ENCODE measurements around the gene SPATA20. TPM values are rescaled to one million over a fixed set of nuclear protein-coding genes. Genes with fewer than 3 reads are reported as not detected.

SPATA20 gene
- total RNA-seq, 4 donors from 2014 or later: 34.1 to 67.3 (median 38.1) TPM

DNA sequence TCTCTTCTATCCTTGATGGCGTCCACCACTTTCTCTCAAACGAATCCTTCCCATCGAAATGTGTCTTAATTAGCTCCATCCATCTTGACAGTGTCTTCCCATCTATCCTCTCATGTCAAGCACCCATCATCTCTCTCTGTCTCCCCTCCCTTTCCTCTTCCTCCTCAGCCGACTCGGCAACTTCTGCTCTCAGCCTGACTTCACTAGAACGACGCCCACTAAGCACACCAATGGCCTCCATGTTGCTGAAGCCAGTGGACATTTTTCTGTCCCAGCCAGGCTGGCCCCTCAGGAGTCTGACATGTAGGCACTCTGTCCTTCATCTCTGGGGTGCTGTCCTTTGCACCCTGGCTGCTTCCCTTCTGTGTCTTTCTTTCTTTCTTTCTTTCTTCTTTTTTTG, 2.5 kb upstream of the SPATA20 start:
- no peak for DNase-seq
- H3K36me3 ChIP-seq: peaks cover 0 to 22% (median 0%) of the 10 kb centered on the region in 3 donors
- no peak overlapping the region for H3K27ac ChIP-seq
- H3K4me1 ChIP-seq: peaks cover 46 to 80% (median 46%) of the 10 kb centered on the region in 3 donors
- TF ChIP-seq POLR2A (IDR thresholded peaks at IDR 0.05): no peak
- TF ChIP-seq, protein P1, sequence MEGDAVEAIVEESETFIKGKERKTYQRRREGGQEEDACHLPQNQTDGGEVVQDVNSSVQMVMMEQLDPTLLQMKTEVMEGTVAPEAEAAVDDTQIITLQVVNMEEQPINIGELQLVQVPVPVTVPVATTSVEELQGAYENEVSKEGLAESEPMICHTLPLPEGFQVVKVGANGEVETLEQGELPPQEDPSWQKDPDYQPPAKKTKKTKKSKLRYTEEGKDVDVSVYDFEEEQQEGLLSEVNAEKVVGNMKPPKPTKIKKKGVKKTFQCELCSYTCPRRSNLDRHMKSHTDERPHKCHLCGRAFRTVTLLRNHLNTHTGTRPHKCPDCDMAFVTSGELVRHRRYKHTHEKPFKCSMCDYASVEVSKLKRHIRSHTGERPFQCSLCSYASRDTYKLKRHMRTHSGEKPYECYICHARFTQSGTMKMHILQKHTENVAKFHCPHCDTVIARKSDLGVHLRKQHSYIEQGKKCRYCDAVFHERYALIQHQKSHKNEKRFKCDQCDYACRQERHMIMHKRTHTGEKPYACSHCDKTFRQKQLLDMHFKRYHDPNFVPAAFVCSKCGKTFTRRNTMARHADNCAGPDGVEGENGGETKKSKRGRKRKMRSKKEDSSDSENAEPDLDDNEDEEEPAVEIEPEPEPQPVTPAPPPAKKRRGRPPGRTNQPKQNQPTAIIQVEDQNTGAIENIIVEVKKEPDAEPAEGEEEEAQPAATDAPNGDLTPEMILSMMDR (IDR thresholded peaks at IDR 0.05): no peak
- WGBS, 2 donors: 55 to 59% methylated on average over 7 of the region's 7 CpGs
- intact Hi-C loops (cut with DNase I): loop anchor here (10.0 kb wide), 1 partner anchor 300 kb away; no protein-coding TSS in a partner anchor
- H3K4me3 ChIP-seq: no peak overlapping the region
- H3K9me3 ChIP-seq: no peaks in the 10 kb centered on the region
- no peaks in the 10 kb centered on the region for H3K27me3 ChIP-seq

DNA sequence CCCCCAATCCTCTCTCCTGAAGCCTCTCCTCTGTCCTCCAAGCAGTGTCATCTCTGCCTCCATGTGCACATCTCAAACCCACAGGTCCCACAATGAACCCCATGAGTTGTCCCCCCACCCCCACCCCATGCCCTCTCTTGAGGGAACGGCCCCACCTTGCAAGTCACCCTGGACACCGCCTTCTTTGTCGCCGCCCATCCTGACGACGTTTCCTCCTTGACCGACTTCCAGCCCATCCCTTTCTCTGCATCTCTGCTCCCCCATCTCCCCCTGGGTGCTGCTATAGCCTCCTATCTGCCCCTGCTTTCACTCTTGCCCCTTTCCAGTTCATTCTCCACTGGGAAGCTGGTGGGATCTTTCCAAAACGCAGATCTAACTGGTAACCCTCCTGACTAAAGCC, 1.7 kb upstream of the SPATA20 start:
- TF ChIP-seq, protein P1 (IDR thresholded peaks at IDR 0.05): no peak
- TF ChIP-seq POLR2A (IDR thresholded peaks at IDR 0.05): no peak
- H3K27ac ChIP-seq: no peak overlapping the region
- H3K4me1 ChIP-seq: peaks cover 40 to 72% (median 45%) of the 10 kb centered on the region in 3 donors
- no peak for DNase-seq
- H3K36me3 ChIP-seq: peaks cover 0 to 27% (median 0%) of the 10 kb centered on the region in 3 donors
- H3K9me3 ChIP-seq: no peaks in the 10 kb centered on the region
- H3K4me3 ChIP-seq: no peak overlapping the region
- no peaks in the 10 kb centered on the region for H3K27me3 ChIP-seq
- intact Hi-C loops (cut with DNase I): loop anchor here (5.0 to 10.0 kb wide), 3 partner anchors 63 to 299 kb away; no protein-coding TSS in a partner anchor
- 24 to 30% methylated on average over 8 of the region's 8 CpGs for WGBS, 2 donors

DNA sequence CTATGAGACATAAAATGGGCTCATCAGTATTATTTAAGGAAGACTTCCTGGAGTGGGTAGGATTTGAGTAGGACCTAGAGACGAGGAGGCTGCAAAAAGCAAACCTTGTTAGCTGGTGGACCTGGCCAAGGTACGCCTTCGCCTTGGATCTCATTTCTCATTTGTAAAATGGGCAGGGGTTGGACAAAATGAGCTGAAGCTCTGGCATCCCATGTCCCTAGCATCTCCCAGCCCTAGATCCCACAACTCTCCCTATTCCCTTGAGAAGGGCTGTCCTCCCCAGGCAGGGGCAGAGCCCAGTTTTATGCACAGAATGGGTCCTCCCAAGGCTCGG, 306 bp upstream of the SPATA20 start:
- DNase-seq: no peak
- H3K36me3 ChIP-seq: peaks cover 0 to 30% (median 0%) of the 10 kb centered on the region in 3 donors
- peak overlapping the region in 3 of 4 donors; percentile 81 to 90 (median 81) for H3K27ac ChIP-seq
- 42 to 59% methylated on average over 3 to 4 of the region's 4 CpGs for WGBS, 2 donors
- TF ChIP-seq POLR2A (IDR thresholded peaks at IDR 0.05): no peak
- no peaks in the 10 kb centered on the region for H3K27me3 ChIP-seq
- intact Hi-C loops (cut with DNase I): loop anchor here (5.0 to 10.0 kb wide), 3 partner anchors 64 to 298 kb away; no protein-coding TSS in a partner anchor
- peaks cover 26 to 69% (median 31%) of the 10 kb centered on the region in 3 donors for H3K4me1 ChIP-seq
- peak overlapping the region; percentile 54 to 74 (median 62) for H3K4me3 ChIP-seq
- H3K9me3 ChIP-seq: no peaks in the 10 kb centered on the region

DNA sequence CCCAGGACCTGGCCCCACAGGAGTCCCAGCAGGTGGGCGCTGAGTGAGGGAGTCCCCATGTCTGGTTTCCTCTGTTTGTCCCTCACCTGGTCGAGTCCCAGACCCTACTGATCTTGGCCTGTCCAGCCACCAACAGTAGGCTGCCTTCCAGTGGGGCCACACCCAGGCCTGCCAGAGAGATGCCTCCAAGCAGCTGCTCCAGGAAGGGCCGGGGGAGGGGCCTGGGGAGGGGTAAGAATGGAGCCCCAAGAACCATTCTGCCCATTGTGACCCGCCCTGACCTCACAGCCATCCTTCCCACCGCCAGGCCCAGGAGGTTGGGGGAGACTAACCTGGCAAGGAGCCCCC, 736 bp downstream of the SPATA20 start:
- intact Hi-C loops (cut with DNase I): loop anchor here (5.0 to 10.0 kb wide), 3 partner anchors 65 to 297 kb away; no protein-coding TSS in a partner anchor
- peak overlapping the region in 3 of 4 donors; percentile 81 to 90 (median 81) for H3K27ac ChIP-seq

DNA sequence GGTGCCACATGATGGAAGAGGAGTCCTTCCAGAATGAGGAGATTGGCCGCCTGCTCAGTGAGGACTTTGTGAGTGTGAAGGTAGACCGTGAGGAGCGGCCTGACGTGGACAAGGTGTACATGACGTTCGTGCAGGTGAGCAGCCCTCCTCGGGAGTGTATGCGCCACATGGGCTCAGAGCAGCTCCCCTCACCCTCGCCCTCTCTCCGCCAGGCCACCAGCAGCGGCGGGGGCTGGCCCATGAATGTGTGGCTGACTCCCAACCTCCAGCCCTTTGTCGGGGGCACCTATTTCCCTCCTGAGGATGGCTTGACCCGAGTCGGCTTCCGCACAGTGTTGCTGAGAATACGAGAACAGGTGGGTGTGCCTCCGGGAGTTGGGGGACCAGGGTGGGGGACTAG, 1.9 kb downstream of the SPATA20 start:
- Histone ChIP-seq H3K27ac (no peak overlapping the region), H3K9me3 (no peaks in the 10 kb centered on the region), H3K4me3 (no peak overlapping the region), H3K4me1 (peaks cover 10 to 48% (median 14%) of the 10 kb centered on the region in 3 donors), H3K27me3 (no peaks in the 10 kb centered on the region), H3K36me3 (peaks cover 0 to 36% (median 0%) of the 10 kb centered on the region in 3 donors)
- no peak for TF ChIP-seq POLR2A (IDR thresholded peaks at IDR 0.05)
- TF ChIP-seq, protein P1 (IDR thresholded peaks at IDR 0.05): no peak
- DNase-seq: no peak
- intact Hi-C loops (cut with DNase I): loop anchor here (5.0 to 10.0 kb wide), 3 partner anchors 67 to 296 kb away; no protein-coding TSS in a partner anchor
- 79 to 80% methylated on average over 4 to 9 of the region's 18 CpGs for whole genome bisulfite sequencing, 2 donors

More for the DNA sequence above, 736 bp downstream of the SPATA20 start:
- Histone ChIP-seq H3K4me1 (peaks cover 20 to 59% (median 22%) of the 10 kb centered on the region in 3 donors), H3K9me3 (no peaks in the 10 kb centered on the region), H3K36me3 (peaks cover 0 to 36% (median 0%) of the 10 kb centered on the region in 3 donors), H3K4me3 (peak overlapping the region in 3 of 4 donors; percentile 54 to 74 (median 70)), H3K27me3 (no peaks in the 10 kb centered on the region)
- DNase-seq: no peak
- TF ChIP-seq, protein P1 (IDR thresholded peaks at IDR 0.05): no peak
- 63% methylated on average over 2 of the region's 5 CpGs; no CpG with 5 or more reads in 1 of the 2 donors for WGBS, 2 donors
